GM12878 (cell line): ENCODE data around the gene FERMT3. TPM values are rescaled to one million over a fixed set of nuclear protein-coding genes. Genes with fewer than 3 reads are reported as not detected.

Experiments
- CTCF ChIP-seq, 3 experiments: IDR thresholded peaks in 2 of 3; conservative IDR thresholded peaks in 1 of 3; 2 replicates each; pipeline ENCODE4 v1.5.1; 2011; ENCODE audit warnings: low read depth in 3 of 3, low read length in 3 of 3, mild to moderate bottlenecking in 3 of 3, control low read depth in 2 of 3, moderate library complexity in 2 of 3, inconsistent platforms in 1 of 3, mixed read lengths in 1 of 3; ENCODE audit not compliant: control insufficient read depth in 2 of 3, insufficient read depth in 1 of 3; ENCODE audit errors: extremely low read depth in 1 of 3
- CUX1 ChIP-seq: IDR thresholded peaks from 2 replicates; pipeline ENCODE4 v1.6.1; 2012; ENCODE audit warnings: improper control_type of control experiment, low read depth, low read length; ENCODE audit not compliant: insufficient replicate concordance
- ETV6 ChIP-seq, 2 experiments: fragments of 450-650 bp in 1 of 2; IDR thresholded peaks in 1 of 2; conservative IDR thresholded peaks in 1 of 2; 2 replicates each; pipeline ENCODE4 v1.6.1; 2014; ENCODE audit warnings: antibody characterized with exemption in 1 of 2, borderline replicate concordance in 1 of 2, low read depth in 1 of 2, mild to moderate bottlenecking in 1 of 2, moderate library complexity in 1 of 2
- NBN ChIP-seq: fragments of 450-650 bp; IDR thresholded peaks from 2 replicates; pipeline ENCODE4 v1.6.1; 2016
- PAX8 ChIP-seq: fragments of 450-650 bp; IDR thresholded peaks from 2 replicates; pipeline ENCODE4 v1.6.1; 2017; ENCODE audit warnings: mild to moderate bottlenecking, moderate library complexity
- SREBF2 ChIP-seq: IDR thresholded peaks from 2 replicates; pipeline ENCODE4 v1.6.1; 2012; ENCODE audit warnings: mild to moderate bottlenecking, low read length
- ZBTB4 ChIP-seq: fragments of 450-650 bp; formaldehyde crosslinking; IDR thresholded peaks from 2 replicates; pipeline ENCODE4 v1.4.0; 2022; ENCODE audit warnings: mild to moderate bottlenecking, moderate library complexity
- ZBTB40 ChIP-seq: fragments of 450-650 bp; IDR thresholded peaks from 2 replicates; pipeline ENCODE4 v1.6.1; 2016; ENCODE audit warnings: mild to moderate bottlenecking, moderate library complexity, borderline replicate concordance
- ZNF687 ChIP-seq: fragments of 450-650 bp; IDR thresholded peaks from 2 replicates; pipeline ENCODE4 v1.6.1; 2017; ENCODE audit warnings: mild to moderate bottlenecking, moderate library complexity
- polyA plus RNA-seq, 11 experiments: library from polyadenylated mRNA; depleted of rRNA in 4 of 11; unstranded in 6 of 11; stranded (reverse) in 5 of 11; fragments of >200 nt; fragmentation: Nextera tagmentation in 4 of 11; fragmentation: Illumina TruSeq in 1 of 11; extraction: Ambion mirVana in 4 of 11; extraction: Trizol in 1 of 11; gene quantifications; 1 replicate in 1 of 11; 2 replicates in 10 of 11; pipeline versions ENCODE4 v1.2.1 to v1.2.3, GENCODE V29; 2011 to 2016; ENCODE audit warnings: inconsistent platforms in 2 of 11, missing spikeins in 2 of 11, low read depth in 1 of 11
- total RNA-seq, 4 experiments: library from RNA; depleted of rRNA in 3 of 4; stranded (reverse); fragments of >200 nt in 3 of 4; fragmentation: Illumina TruSeq in 1 of 4; extraction: Trizol in 1 of 4; gene quantifications; 2 replicates each; pipeline versions ENCODE4 v1.2.1 to v1.2.3, GENCODE V29; 2013 to 2021

FERMT3 gene
- total and polyA plus RNA-seq, 10 of the 15 experiments (the other 5 are each of a cell fraction or from before 2014, with no cell fraction given) = 2.0 to 211 (median 114) TPM

- TF ChIP-seq ZBTB40 = no peak
- no peak for TF ChIP-seq PAX8
- no peak for TF ChIP-seq NBN
- TF ChIP-seq ZBTB4 = no peak
- TF ChIP-seq ETV6 (conservative IDR thresholded peaks at IDR 0.05 in 1 of 2, IDR thresholded peaks at IDR 0.05 in 1 of 2; ENCODE audit: borderline replicate concordance in 1 of 2, low read depth in 1 of 2) = no peak
- no peak for TF ChIP-seq CUX1
- no peak for TF ChIP-seq SREBF2
- peak; percentile 79 for TF ChIP-seq ZNF687
- TF ChIP-seq CTCF (IDR thresholded peaks at IDR 0.05 in 2 of 3, conservative IDR thresholded peaks at IDR 0.05 in 1 of 3; ENCODE audit: control insufficient read depth in 2 of 3, extremely low read depth in 1 of 3, insufficient read depth in 1 of 3, low read depth in 3 of 3, low read length in 3 of 3) = no peak
Measured at GRCh38 chr11:64259533-64260067, 53.1 kb downstream of the FERMT3 start (continued).
